ENCODE results near the gene SUSD4.

- no peak for TF ChIP-seq CEBPB (IDR thresholded peaks at IDR 0.05; ENCODE audit: low read depth, low read length)
- TF ChIP-seq POLR2A (IDR thresholded peaks at IDR 0.05; ENCODE audit: low read depth, low read length) = no peak
- no peak for TF ChIP-seq CTCF (conservative IDR thresholded peaks at IDR 0.05; ENCODE audit: low read depth, low read length)
- TF ChIP-seq CHD1 (IDR thresholded peaks at IDR 0.05; ENCODE audit: low read depth, low read length) = no peak
- TF ChIP-seq BHLHE40 (IDR thresholded peaks at IDR 0.05; ENCODE audit: low read depth, low read length) = no peak
- TF ChIP-seq MXI1 (IDR thresholded peaks at IDR 0.05; ENCODE audit: borderline replicate concordance, low read depth, low read length) = no peak
- no peak for TF ChIP-seq RAD21 (IDR thresholded peaks at IDR 0.05; ENCODE audit: low read length)
- TF ChIP-seq ELK1 (IDR thresholded peaks at IDR 0.05; ENCODE audit: borderline replicate concordance, low read depth, low read length) = no peak
- no peak for TF ChIP-seq FOS (IDR thresholded peaks at IDR 0.05; ENCODE audit: low read depth, low read length)
- TF ChIP-seq RFX5 (IDR thresholded peaks at IDR 0.05; ENCODE audit: low read depth, low read length) = no peak
- no peak for TF ChIP-seq SMC3 (IDR thresholded peaks at IDR 0.05; ENCODE audit: low read depth, low read length)
Measured at GRCh38 chr1:223203694-223204093, 160.3 kb downstream of the SUSD4 start.
